Measurements from ENCODE around the gene AKR1E2.
A peak's percentile ranks its signal among the peaks of the same experiment; 100 is the strongest.

The AKR1E2 gene

GRCh38 chr10:4847561-4848355 lies 21.8 kb downstream of the AKR1E2 start:
- no peak for DNase-seq

GRCh38 chr10:4848356-4849041 lies 22.5 kb downstream of the AKR1E2 start:
- DNase-seq: no peak

- no peak for DNase-seq
Measured at GRCh38 chr10:4849042-4849402, 23.0 kb downstream of the AKR1E2 start.

- peak; percentile 94 for DNase-seq
Measured at GRCh38 chr10:4849555-4850242, 23.7 kb downstream of the AKR1E2 start.

- DNase-seq: no peak
Measured at GRCh38 chr10:4850397-4850796, 24.4 kb downstream of the AKR1E2 start.

- DNase-seq: no peak
Measured at GRCh38 chr10:4851176-4851575, 25.2 kb downstream of the AKR1E2 start.

- no peak for DNase-seq
Measured at GRCh38 chr10:4851846-4852245, 25.8 kb downstream of the AKR1E2 start.

- no peak for DNase-seq
Measured at GRCh38 chr10:4865945-4866661, 40.1 kb downstream of the AKR1E2 start.

- no peak for DNase-seq
Measured at GRCh38 chr10:4867109-4867519, 41.1 kb downstream of the AKR1E2 start.

- DNase-seq: no peak
Measured at GRCh38 chr10:4867520-4868356, 41.7 kb downstream of the AKR1E2 start.

- no peak for DNase-seq
Measured at GRCh38 chr10:4868357-4868657, 42.3 kb downstream of the AKR1E2 start.

- DNase-seq: no peak
Measured at GRCh38 chr10:4882704-4883078, 56.7 kb downstream of the AKR1E2 start.

GRCh38 chr10:4883079-4883739 lies 57.2 kb downstream of the AKR1E2 start:
- DNase-seq: no peak

- no peak for DNase-seq
Measured at GRCh38 chr10:4885162-4885561, 59.2 kb downstream of the AKR1E2 start.

GRCh38 chr10:4887501-4887900 lies 61.5 kb downstream of the AKR1E2 start:
- no peak for DNase-seq

GRCh38 chr10:4888236-4888635 lies 62.2 kb downstream of the AKR1E2 start:
- DNase-seq: no peak

- DNase-seq: no peak
Measured at GRCh38 chr10:4889959-4890358, 64.0 kb downstream of the AKR1E2 start.

- DNase-seq: no peak
Measured at GRCh38 chr10:4892681-4893080, 66.7 kb downstream of the AKR1E2 start.

- no peak for DNase-seq
Measured at GRCh38 chr10:4894335-4894734, 68.3 kb downstream of the AKR1E2 start.

Data from activated CD4-positive, alpha-beta T cell treated with anti-CD3 and anti-CD28 coated beads for 48 hours (primary cell).